ENCODE measurements around the gene SLC15A3.

Gene SLC15A3

DNA sequence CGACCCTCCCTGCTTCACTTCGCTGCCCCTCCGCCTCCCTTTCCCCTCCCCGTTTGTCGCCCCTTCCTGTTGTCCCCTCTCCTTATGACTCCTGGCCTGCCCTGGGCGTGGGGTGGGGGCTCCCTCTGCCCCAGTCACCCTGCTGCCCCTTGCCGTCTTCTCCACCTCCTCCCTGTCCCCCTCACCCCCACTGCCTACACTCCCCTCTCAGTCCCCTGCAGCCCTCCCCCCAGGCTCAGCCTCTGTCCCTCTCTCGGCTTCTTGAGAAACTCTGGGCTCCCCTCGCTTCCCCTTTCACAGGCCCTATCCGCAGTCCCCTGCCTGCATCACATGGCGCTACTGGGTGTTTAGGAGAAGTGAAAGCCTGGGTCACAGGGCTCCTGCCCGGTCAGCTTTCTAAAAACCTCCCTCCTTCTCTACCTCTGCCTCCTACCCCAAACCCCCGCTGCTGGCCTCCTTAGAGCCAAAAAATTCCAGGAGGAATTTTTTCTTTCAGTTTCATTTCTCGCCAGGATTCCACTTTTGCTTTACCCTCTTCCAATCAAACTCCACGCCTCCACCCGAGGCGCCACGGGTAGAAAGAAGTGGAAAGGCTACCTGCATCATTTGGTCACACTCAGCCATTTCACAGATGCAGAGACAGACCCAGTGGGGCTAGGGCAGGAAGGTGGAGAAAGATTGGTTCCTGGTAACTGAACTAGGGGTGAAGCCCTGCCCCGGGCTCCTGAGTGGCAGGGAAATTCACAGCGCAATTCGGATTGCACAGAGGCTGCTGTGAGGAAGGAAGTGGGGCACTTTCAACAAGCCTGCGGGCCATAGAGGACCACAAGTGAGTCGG, at the start of gene SLC15A3:
TSS of gene SLC15A3 (minus strand) at position 273 of the 838 bp plus-strand sequence. CDS start 625 bp downstream, outside the sequence.
- peak; percentile 52 to 67 for ATAC-seq

DNA sequence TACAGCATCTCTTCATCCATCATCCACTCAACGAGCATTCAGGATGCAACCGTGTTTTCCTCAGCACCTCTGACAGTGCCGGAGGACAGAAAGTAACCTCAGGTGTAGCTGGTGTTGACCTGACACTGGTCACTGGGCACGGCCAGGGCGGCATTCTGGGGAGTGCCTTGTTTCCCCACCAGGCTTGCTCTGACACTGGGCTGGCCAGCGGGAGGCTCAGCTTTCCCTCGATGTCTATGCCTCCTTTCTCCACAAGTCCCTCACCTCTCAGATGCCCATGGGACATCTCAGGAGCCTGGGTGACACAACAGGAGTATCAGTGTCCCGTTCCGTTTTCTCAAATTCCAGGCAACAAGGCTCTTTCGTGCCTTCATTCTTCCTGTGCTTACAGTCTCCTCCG, 48.5 kb upstream of the SLC15A3 start:
- ATAC-seq: no peak

DNA sequence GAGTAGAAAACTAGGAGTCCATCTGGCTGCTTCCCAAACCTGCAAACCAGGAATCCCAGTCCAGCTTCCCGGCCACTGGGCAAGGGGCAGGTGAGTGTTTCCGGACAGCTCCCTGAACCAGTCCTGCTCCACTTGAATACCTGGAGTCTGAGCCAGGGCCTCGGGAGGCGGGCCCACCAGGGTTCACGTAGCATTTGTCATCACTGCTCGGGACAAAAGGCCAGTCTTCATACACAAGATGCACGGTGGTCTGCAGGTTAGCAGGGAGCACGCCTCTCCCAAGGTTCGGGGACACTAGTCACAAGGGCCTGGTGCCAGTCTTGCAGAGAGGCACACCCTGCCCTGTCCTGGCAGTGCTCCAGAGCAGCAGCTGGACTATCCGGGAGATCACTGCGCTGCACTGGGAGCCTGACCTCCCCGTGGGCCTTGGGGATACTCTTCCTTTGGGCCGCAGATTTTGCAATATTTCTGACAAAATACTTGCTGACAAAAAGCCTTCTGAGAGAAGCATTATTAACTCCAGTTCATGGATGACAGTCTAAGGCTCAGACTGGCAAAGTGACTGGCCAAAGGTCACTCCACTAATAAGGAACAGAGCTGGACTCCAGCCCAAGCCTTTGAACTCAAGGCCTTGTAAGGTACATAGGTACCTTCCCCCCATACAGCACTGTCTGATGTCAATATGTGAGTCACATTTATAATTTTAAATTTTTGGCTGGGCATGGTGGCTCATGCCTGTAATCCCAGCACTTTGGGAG, 44.6 kb upstream of the SLC15A3 start:
- ATAC-seq: no peak

DNA sequence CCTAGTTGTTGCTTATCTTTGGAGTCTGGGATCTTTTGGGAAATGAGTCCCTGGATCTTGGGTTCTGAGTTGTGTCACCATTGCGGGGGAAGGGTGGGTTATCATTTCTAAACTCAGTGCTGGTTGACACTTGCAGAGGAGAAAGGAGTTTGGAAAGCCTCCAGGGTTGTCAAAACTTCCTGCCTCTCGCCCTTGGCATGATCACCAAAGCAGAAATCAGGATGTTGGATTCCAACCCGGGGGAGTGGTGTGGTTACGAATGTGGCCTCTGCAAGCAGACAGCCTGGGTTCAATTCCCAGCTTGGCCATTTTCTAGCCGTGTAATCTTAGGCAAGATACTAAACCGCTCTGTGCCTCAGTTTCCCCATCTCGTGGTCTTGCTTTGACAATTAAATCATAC, 43.8 kb upstream of the SLC15A3 start:
- no peak for ATAC-seq

DNA sequence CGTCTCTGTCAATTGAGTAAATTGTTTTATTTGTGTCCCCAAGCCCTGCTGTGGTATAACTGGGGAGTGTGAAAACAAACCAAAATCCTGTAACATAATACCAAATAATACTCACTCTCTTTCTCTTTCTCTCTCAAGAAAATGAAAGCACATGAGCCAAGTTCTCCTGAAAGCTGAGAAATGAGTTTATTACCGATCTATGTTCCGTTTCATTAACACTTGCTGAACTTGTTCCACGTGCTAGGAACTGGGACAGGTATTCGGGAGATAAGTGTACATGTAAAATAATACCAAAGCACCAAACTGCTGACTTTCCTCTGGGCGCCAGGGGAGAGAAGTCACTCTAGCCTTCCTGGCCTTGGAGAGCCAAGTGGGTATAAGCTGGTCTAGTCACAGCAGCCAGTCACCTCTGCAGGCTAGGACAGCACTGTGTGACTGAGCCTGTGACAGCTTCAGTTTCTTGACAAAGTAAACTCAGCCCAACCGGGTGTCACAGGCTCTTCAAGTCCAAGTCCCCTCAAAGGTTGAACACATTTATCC, 42.6 kb upstream of the SLC15A3 start:
- ATAC-seq: peak; percentile 79 to 81

DNA sequence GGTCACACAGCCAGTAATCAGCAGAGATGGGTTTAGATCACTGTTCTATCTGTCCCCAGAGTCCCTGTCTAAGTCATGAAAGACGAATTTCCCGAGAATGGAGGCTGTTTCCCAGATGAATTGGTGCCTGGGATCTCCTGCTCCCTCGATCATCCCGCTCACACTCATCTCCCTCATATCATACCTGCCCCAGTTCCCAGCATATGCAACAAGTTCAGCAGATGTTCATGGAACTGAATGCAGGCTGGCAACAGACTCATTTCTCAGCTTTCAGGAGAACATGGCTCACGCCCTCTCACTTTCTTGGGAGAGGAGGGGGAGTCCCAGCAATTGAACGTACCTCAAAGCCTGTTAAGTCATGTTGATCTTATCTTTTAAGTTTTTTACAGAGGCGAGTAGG, 41.6 kb upstream of the SLC15A3 start:
- ATAC-seq: no peak

- ATAC-seq: no peak
These were observed 41.0 kb upstream of the SLC15A3 start for GRCh38 chr11:60992842-60993409.

- ATAC-seq: peak; percentile 11 to 14
These were observed 39.5 kb upstream of the SLC15A3 start for GRCh38 chr11:60991457-60991856.

GRCh38 chr11:60989093-60989650, 37.2 kb upstream of the SLC15A3 start:
- ATAC-seq: no peak

DNA sequence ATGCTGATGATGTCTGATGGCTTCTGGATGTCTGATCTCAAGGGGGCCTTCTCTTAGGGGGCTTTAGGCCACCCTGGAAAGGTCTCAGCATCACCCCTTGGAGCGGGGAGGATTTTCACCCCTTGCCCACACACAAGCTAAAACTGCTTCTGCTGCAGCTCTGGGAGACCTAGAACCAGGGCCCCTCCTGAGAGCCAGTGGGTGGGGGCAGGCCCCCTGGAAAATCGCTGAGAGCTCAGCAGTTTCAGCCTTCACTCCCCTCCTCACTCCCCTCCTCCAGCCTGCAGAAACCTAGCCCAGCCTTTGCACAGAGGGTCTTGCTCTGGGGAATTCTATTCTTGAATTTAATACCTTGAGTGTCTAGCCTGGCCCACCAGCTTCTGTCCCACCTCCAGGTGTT, 36.7 kb upstream of the SLC15A3 start:
- ATAC-seq: no peak

DNA sequence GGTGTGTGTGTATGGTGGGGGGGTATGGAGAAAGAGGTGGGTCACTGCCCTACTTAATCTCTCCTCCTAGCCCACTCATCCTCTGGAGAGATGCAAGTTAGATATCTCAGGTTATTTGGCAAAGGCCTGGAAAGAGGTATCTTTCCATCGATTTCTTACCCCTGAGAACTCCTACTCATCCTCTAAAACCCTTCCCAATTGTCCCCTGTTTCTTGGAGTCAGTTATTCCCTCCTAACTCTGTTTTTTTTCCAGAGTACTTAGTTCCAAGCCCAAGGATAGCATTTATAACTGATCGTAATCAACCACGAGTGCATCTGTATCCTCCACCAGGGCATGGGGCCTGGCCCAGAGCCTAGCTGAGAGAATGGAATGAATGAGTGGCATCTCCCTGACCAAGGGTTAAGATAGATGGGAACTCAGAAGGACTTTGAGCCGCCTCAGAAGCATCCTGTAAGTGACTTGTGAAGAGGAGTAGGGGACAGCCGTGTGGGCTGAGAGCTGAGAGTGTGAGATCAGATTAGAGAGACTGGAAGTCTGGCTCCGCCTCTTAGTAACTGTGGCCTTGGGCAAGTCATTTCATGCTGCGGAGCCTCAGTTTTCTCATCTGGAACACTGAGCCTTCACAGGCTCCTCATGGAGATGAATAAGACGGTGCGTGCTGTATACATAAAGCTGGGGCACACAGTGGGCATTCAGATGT, 35.8 kb upstream of the SLC15A3 start:
- ATAC-seq: peak; percentile 17 to 25

GRCh38 chr11:60985991-60986915, 34.3 kb upstream of the SLC15A3 start:
- peak; percentile 89 to 91 for ATAC-seq

DNA sequence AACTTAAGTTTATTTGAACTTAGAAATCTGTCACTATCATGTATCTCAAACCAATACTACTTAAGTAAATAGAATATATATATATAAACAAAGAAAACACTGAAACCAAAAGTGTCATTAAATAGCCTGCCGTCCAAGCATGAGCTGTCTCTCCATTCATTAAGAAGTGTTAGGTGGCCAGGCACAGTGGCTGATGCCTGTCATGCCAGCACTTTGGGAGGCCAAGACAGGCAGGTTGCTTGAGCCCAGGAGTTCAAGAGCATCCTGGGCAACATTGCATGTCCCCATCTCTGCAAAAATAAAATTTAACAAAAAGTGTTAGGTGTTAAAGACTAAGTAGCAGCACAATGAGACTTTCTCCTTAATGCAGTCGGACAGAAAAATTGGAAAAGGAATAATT, 33.5 kb upstream of the SLC15A3 start:
- ATAC-seq: no peak

DNA sequence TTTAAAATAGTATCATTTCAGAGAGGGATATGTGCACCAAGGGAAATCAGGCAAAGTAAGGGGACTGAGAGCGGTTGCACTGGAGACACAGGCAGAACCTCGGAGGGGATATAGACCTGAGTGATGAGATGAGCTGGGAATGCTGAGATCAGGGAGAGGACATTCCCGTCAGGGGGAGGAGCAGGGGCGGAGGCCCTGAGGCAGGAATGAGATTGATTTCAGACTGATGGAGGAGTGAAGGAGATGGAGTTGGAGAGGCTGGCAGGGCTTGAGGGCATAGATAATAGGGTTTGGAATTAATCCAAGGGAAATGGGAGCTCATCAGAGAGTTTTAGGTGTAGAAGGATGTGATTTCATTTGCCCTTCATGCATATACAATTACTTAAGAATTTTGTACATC, 32.7 kb upstream of the SLC15A3 start:
- no peak for ATAC-seq

DNA sequence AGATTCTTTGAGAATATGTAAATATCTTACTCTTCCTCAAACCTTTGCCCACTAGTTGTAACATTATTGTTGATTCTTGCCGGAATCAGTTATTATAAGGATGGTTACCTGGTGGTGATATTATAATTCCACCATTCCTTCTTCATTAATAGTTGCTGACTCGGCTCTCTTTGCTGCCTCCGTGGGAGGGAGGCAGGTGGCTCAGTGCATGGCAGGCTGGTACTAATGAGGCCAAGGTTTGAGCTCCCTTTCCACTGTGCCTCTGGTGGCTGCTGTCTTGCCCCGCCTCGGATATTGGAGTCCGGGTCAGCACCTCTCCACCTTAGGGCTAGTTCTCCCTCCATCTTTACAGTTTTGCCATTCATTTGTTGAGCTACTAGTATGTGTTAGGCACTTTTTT, 32.2 kb upstream of the SLC15A3 start:
- no peak for ATAC-seq

DNA sequence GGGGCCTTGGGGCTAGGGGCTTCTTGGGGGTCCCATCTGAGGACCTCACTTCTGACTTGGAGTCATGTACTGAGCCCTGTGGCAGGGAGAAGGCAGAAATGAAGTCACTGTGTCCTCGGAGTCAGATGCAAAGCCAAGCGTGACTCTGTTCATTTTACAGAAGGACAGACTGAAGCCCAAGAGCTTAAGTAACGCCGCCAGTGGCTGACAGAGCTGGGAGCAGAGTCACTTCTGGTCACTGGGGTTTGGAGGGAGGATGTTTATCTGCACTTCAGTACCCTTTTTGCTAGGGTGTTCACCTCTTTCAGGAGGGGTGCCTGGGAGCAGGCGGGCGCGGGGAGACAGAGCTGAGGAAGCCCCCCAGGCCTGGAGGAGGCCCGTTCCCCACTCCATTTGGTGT, 30.2 kb upstream of the SLC15A3 start:
- ATAC-seq: no peak

DNA sequence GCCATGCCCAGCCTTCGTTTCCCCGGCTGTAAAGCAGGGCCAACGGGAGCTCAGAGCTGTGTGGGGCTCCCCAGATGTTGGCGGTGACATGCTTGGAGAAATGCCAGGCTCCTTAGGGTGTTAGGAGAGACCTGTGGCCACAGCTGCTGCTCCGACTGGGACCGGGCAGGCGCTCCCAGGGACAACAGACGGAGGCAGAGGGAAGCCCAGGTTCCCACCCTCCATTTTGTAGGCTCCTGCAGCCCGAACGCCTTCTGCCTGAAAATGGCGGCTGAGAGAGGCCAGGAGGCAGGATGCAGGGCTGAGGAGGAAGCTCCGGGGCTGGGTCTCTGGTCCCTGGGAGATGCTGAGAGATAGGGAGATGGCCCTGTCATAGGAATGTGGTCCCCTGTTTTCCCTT, 29.5 kb upstream of the SLC15A3 start:
- no peak for ATAC-seq

- peak; percentile 61 to 77 for ATAC-seq
These were observed 26.8 kb upstream of the SLC15A3 start for GRCh38 chr11:60978546-60979380.

DNA sequence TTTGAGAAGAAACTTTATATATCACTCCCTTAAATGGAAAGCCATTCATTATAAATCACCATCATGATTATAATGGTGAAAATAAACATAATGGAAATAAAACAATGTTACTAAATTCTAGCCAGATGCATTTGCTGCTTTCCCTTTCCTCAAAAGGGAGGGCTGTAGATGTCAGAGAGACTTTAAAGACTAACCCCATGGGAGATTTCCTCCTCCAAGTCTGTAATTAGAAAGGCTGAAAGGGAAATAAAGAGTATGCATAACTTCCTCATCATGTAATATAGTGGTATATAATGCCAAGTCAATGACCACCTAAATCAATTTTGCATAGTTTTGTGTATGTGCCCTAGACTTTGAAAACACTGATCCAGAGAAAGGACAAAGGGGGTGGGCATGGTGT, 25.9 kb upstream of the SLC15A3 start:
- no peak for ATAC-seq

GRCh38 chr11:60977224-60977623, 25.2 kb upstream of the SLC15A3 start:
- no peak for ATAC-seq

Data from activated CD4-positive, CD25-positive, alpha-beta regulatory T cell treated with anti-CD3 and anti-CD28 coated beads, Interleukin-2, amount 50 U/mL, for 24 hours (primary cell).